ENCODE data around the gene KCNH6.

The KCNH6 gene

DNA sequence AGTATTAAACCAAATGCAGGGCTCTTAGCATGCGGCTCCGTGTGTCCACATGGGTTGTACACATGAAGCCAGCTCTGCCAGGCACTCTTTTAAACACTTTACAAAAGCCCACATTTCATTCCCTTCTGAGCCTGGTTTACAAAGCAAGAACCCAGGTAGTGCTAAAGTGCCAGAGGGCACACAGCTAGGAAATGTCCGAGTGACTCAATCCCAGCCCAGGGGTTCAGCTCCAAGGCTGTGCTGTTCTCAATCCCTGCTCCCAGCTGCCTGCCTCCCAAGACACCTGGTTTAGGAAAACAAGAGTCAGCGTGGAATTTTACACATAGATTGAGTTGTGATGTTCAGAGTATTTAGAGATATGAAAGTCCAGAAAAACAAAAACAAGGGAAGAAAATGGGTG, 13.8 kb downstream of the KCNH6 start:
- peak; percentile 82 for DNase-seq

DNA sequence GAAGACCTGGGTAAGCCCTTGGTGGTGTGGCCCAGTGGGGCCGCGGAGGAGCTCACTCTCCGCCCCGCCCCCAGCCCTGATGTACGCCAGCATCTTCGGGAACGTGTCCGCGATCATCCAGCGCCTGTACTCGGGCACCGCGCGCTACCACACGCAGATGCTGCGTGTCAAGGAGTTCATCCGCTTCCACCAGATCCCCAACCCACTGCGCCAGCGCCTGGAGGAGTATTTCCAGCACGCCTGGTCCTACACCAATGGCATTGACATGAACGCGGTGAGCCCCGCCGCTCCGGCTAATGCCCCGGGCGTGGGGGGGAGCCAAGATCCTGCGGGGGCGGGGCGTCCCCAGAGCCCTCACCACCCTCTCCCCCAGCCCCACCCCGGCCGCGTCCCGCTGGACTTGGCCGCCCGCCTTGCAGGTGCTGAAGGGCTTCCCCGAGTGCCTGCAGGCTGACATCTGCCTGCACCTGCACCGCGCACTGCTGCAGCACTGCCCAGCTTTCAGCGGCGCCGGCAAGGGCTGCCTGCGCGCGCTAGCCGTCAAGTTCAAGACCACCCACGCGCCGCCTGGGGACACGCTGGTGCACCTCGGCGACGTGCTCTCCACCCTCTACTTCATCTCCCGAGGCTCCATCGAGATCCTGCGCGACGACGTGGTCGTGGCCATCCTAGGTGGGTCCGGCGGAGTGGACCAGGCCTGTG, 15.0 kb downstream of the KCNH6 start:
- no peak for DNase-seq

DNA sequence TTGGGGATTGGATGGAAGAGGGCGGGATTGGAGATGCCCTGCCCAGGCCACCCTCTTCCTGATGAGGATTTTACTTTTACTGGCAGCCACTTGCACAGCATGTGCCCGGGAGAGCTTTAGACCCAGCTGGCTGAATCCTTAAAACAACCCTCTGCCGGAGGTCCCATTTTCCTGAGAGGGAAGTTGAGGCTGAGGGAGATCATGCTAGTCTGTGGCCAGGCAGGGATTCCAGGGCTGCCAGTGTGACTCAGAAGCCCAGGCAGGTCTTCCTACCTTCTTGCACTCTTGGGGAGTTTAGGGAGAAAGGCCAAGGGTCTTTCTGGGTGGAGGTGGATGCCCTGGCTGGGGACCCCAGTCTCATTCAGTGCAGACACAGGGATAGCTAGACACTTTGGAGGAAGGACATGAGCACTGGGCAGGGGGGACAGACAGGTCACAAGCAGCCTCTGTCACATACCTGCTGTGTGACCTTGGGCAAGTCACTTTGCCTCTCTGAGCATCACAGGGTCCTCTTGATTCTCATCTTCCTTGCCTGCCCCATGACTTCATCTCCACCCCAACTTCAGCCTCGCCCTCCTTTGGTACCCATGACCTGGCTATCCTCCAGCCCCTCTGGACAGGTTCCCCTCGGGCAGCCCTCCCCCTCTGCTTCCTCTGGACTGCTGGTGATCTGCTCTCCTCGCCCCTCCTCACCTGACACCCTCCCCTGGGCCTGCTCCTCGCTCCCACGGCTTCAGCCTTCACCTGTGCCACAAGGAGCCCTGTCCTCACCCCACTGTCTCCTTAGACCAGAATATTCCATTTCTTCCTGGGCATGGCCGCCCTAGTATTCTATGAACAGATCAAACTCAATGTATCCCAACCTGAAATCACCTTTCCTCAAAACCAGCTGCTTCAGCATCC, 15.8 kb downstream of the KCNH6 start:
- DNase-seq, result no peak

DNA sequence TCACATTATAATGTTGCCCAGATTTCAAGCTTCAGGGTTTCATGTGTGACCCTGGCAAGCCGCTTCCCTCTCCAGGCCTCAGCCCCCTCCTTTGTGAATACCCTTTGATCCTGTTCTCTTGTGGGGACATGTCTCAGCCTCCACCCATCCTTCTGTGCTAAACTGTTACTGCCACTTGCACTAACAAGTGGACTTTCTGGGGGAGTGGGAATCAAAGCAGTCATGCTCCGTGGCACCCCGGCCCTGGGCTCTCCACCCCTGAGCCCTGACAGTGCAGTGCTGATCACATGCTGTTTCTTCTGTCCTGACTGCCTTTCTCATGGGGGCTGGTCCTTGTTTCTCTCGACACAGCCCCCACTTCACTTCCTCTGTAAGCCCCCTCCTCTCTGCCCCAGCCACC, 17.4 kb downstream of the KCNH6 start:
- no peak for DNase-seq

DNA sequence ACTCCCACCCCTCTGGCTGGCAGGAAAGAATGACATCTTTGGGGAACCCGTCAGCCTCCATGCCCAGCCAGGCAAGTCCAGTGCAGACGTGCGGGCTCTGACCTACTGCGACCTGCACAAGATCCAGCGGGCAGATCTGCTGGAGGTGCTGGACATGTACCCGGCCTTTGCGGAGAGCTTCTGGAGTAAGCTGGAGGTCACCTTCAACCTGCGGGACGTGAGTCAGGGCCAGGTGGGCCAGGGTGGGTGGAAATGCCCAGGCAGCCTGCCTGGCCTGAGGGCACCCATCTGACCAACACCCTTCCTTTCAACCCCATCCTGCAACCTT, 19.0 kb downstream of the KCNH6 start:
- DNase-seq, result peak; percentile 54

DNA sequence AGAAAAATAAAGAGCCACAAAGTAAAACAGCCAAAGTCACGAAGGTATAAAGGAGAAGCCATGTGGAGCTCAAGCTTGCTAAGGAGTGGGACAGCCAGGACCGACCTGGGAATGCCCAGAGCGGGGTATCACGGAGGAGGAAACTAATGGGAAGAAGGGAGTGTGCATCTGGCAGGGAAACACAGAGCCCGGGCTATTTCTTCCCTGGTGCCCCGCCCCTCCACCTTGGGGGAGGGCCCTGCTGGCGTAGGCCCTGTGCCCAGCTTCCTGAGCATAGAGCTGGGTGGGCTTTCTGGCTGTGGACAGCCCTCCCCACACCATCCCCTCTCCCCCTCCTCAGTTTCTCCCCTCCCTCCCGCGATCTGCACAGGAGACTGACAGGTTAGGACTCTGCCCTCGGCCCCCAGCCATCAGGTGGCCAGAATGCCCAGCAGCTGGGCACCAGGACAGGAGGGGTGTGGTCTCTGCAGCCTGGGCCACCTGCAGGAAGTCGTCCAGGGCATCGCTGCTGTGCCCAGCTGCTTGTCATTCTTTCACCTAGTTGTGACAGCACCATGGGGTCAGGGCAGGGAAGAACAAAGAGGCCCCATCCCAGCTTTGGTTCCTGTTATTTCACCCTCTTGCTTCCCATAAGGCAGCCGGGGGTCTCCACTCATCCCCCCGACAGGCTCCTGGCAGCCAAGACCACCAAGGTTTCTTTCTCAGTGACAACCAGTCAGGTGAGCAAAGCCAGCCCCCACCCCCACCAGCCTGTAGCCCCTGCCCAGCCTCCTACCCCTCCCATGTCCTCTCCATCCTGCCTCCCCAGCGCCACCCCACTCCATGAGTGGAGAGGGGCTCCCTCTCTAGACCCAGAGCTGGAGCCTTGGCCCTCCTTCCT, 20.0 kb downstream of the KCNH6 start:
- DNase-seq, result peak; percentile 56

DNA sequence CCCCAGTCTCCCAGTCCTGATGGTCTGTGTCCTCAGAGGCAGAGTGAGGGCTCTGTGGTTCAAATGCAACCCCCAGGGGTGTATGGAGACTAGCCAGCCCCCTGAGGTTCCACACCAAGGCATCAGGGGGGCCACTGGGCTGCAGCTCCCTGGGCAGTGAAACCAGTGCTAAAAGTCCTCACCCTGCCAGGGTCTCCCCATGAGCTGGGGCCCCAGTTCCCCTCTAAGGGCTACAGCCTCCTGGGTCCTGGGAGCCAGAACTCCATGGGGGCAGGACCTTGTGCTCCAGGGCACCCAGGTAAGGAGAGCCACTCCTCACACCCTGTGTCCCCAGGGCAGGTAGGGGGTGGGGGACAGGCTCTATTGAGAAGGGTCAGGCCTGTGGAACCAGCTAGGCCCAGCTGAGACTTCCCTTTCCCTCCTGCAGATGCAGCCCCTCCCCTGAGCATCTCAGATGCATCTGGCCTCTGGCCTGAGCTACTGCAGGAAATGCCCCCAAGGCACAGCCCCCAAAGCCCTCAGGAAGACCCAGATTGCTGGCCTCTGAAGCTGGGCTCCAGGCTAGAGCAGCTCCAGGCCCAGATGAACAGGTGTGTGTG, 20.8 kb downstream of the KCNH6 start:
- DNase-seq, result no peak

DNA sequence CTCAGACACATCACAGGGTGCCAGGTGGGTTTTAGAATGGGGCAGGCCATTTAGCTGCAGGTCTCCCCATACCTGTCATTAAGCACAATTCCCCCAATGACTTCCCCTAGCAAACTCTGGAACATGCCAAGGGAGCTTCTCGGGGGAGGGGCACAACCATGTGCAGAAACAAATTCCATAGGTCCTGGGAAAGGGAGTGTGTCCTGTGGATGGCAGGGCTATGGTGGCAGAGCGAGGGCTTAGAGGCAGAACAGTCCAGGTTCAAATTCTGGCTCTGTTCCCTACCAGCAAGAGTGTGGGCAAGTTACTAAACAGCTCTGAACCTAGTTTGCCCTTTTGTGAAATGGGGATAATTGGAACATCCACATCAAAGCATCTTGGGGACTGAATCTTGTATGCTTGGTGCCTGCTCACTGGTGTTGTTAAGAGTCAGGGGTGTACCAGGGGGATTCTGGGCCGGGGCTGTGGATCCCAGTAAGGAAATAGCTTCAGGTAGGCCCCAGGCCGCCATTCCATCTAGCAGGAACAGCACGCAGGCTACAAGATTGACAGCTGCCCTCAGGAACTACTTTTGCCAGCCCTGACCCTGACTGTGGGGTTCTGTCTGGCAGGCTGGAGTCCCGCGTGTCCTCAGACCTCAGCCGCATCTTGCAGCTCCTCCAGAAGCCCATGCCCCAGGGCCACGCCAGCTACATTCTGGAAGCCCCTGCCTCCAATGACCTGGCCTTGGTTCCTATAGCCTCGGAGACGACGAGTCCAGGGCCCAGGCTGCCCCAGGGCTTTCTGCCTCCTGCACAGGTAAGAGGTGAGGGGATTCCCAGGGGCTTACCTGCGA, 21.5 kb downstream of the KCNH6 start:
- peak; percentile 73 for DNase-seq

DNA sequence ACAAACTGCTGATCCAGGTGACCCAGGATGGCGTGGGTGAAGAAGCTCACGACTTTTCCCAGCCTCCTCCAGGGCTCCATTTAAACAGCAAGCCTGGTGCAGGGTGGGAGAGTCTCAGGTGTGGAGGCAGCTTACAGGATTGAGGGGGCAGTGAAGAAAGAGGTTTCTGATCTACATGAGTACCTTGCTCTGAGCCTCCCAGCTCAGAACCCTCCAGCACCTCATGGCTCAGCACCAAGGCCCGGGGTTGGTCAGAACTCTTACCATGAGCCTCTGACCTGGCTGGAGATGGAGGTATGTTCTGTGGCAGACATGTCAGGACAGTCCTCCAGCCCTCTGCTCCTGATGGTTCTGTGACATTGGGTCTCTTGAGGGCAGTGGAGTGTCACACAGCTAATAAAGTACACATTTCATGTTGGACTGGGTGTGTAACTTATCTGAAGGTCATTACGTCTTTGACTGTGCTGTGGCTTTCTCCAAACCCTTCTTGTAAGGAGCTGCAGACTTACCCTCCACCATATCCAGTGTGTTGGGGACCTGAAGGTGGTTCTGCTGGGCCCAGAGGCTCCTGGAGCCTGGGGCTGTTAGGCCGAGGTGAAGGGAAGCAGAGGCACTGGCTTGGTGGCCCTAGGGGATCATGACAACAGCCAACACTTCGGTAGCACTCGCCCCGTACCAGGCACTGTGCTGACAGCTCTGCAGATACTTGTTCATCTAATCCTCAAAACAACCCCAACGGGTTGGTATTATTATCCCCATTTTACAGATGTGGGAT, 23.3 kb downstream of the KCNH6 start:
- DNase-seq, result peak; percentile 53

DNA sequence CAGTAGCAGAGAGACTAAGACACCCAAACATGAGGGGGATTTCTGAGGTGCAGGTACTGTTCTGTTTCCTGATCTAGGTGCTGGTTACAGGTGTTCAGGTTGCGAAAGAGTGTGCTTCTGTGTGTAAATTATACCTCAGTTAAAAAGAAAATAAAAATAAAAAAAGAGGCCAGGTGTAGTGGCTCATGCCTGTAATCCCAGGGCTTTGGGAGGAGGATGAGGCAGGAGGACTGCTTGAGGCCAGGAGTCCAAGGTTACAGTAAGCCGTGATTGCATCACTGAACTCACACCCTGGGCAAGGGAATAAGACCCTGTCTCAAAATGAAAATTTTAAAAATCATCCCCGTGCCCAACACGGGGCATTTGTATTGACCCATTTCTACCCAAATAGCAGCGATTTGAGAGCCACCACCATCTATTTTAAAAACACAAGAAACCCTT, 23.9 kb downstream of the KCNH6 start:
- DNase-seq, result no peak

DNA sequence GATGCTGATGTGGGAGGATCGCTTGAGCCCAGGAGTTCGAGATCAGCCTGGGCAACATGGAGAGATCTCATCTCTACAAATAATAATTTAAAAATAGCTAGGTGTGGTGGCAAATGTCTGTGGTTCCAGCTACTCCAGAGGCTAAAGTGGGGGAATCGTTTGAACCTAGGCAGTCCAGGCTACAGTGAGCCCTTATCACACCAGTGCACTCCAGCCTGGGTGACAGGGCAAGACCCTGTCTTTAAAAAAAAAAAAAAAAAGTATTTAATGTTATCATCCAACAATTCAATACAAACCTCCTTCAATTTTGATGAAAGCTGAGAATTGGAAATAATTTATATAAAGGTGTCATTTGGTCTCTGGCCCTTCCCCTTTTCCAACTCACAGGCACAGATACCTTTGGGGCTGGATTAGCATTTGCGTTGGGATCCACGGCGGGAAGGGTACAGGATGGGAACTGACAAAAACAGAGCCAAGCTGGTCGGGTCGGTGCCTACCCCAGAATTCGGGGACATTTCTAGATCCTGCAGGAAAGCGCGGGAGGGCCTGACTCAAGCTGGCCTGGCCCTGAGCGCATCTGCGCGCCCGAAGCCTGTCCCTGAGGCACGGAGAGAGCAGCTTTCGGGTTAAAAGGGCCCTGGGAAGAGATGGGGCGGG, 26.3 kb downstream of the KCNH6 start:
- no peak for DNase-seq

DNA sequence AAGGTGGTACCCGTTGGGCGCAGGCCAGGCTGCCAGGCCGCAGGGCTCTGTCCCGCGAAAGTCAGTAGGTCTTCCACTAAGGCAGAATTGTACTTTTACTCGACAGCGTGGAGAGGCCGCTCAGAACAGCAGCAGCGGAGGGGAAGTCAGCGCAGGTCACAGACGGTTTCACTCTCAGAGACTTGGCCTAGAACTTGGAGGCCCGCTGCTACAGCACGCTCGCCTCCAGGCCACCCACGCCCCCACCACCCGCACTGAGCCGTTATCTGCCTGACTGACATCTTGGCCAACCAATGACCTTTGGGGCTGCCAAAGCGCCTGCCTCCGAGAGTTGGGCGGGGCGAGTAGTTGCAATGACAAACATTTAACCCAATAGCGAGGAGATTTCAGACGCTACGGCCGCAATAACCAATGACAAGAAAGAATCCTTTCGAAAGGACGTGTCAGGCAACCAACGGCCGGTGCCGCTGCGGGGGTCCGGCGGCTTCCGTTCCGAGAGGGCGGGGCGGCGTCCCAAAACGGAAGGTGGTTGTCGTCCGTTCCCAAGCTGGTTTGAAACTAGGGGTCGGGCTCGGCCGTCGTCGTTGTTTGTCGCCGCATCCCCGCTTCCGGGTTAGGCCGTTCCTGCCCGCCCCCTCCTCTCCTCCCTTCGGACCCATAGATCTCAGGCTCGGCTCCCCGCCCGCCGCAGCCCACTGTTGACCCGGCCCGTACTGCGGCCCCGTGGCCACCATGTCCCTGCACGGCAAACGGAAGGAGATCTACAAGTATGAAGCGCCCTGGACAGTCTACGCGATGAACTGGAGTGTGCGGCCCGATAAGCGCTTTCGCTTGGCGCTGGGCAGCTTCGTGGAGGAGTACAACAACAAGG, 27.0 kb downstream of the KCNH6 start, which contains the start of gene DCAF7:
Gene DCAF7, plus strand, starts transcription at position 532 of the 871 bp plus-strand sequence. Its CDS starts 201 bp downstream, at position 733.
- peak; percentile 100 for DNase-seq

DNA sequence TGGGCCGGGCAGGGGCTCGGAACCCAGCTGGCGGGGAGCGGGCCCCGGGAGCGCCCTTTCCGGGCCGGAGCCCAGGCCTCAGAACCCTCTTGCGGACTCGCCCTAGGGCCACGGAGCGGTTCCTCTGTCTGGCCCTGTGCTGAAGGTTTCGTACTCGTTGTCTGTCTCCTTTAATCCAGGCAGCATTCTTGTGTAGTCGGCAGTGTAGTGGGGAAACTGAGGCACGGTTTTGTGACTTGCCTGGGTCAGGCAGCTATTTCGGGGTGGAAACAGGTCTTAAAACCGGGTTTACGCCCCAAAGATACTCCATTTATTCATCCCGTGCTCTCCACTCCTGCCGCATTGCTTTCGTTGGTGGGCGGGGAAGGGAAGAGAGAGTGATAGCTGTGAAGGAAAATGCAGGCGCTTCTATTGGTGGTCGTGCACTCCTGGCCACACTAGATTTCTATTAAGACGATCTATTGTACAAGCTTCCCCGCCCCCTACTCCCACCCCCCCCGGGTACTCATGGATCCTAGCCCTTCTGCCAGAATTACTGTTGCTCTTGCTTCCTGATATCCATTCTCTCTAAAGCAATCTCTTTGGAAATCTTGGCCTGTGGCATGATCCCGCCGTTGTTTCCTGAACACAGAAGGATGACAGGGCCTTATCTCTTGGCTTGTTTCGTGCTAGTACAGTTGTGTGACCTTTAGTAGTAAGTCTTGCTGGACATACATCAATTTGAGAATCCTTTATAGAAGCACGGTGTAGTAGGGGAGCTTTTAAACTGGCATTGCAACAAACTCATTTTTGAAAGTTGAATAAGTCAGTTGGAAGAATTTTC, 27.9 kb downstream of the KCNH6 start:
- DNase-seq, result peak; percentile 89

DNA sequence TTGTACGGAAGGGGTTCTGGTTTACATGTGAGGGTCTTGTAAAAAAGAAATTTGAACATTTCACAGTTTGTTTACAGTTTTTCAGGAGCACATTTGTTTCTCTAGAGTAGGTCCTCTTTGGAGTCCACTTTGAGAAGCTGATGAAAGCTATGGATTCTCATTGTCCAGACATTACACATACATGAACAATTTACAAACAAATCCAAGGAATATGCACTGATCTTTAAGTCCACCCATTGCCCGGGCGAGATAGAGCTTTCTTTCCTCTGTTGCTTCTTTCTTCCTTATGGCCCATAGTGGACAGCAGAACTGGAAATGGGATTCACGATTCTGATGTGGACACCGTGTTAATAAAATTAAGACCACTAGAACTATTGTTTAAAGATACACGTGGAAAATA, 29.1 kb downstream of the KCNH6 start:
- DNase-seq, result no peak

DNA sequence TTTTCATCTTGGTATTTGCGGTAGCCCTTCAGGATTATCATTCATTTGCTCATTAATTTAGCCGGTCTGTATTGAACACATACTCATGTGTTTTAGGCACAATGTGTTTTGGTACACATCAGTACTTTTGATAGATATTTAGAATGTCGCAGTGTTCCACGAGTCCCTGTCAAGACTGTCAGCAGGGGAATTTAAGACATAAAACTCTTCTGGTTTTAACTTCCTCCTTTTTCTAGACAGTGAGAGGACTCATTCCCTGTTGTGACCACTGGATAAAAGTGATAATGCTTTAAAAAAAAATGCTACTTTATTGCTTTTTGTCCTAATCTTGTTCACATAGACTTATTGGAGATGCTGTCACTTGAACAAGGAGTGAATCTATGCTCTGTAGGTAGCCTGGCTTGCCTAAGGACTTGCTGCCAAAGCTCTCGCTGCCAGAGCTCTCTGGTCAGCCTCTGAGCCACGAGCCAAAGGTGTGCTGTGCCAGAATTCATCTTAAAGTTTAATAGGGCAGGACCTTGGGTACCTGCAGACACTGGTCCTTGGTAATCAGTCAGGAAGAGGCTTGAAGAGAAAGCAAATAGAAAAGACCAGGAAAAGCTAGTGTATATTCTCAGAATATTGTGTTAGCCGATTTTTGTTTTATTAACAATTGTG, 32.5 kb downstream of the KCNH6 start:
- DNase-seq, result no peak

DNA sequence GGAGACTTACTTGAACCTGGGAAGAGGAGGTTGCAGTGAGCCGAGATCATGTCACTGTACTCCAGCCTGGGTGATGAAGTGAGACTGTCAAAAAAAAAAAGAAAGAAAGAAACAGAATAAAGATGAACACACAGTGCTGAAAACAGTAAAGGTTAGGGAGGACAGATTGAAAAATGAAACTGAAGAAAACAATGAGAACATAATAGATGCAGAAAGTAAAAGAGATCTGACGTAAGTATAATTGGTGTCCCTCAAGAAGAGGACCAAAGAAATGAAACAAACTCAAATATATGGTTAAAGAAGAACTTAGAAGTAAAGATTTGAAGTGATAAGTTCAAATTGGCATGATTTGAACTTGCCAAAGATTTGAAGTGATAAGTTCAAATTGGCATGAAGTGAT, 34.3 kb downstream of the KCNH6 start:
- no peak for DNase-seq

DNA sequence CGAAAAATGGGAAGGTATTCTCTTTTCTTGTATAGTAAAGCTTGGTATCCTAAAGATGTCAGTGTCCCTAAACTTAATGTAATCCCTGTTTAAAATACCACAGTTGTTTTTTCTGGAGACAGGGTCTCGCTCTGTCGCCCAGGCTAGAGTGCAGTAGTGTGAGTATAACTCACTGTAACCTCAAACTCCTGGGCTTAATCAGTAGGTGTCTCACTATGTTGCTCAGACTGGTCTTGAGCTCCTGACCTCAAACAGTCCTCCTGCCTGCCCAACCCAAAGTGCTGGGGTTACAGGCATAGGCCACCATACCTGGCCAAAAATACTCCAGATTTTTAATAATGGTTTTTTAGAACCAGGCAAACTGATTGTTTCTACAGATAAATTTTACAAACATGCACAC, 35.3 kb downstream of the KCNH6 start:
- no peak for DNase-seq

DNA sequence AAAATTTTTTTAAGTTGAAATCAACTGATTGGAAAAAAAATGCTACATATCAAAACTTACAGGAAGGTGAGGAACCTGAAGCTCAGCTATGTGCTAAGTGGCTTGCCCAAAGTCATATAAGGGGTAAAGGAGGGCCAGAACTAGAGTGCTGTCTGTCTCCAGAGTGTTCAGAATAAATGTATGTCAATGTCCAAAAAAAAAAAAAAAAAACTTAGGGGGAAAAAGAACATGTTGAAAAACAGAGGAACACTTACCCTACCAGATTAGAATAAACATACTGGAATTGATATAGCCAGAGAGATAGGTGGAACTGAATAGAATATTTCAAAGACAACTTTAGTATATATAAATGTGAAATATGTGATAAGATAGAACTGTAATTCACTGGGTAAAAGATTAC, 38.7 kb downstream of the KCNH6 start:
- no peak for DNase-seq
